Muscle of back (tissue), 11 donors: Measurements from ENCODE around the gene LCN1. TPM values are rescaled to one million over a fixed set of nuclear protein-coding genes. Genes with fewer than 3 reads are reported as not detected.
A peak's percentile ranks its signal among the peaks of the same experiment; 100 is the strongest.
"Not testable (repeated sequence)": the region's sequence is repeated elsewhere in the genome, so short reads cannot be mapped to it uniquely, and the experiment has no call there.

Source experiments
- DNase-seq, 3 donors: peaks; one replicate each; pipeline versions ENCODE4 v3.0.0 to v3.0.0-alpha.2; 2013
- polyA plus RNA-seq, 10 donors: library from polyadenylated mRNA; unstranded; fragments of 120-200 nt; gene quantifications; one replicate each; pipeline ENCODE4 v1.2.1, GENCODE V29; 2013; ENCODE audit not compliant: insufficient read length in 10 of 10

LCN1 gene
- polyA plus RNA-seq, 10 donors, result not detected

- no peak for DNase-seq
Measured at GRCh38 chr9:135522137-135522877, 1.1 kb downstream of the LCN1 start.

- DNase-seq, result no peak
Measured at GRCh38 chr9:135522931-135523330, 1.7 kb downstream of the LCN1 start.

GRCh38 chr9:135523521-135524129, 2.4 kb downstream of the LCN1 start:
- DNase-seq, result no peak

- DNase-seq, result no peak
Measured at GRCh38 chr9:135524130-135524861, 3.1 kb downstream of the LCN1 start.

GRCh38 chr9:135525241-135526088, 4.2 kb downstream of the LCN1 start:
- DNase-seq, result no peak

- DNase-seq, result no peak
Measured at GRCh38 chr9:135526089-135526729, 5.0 kb downstream of the LCN1 start.

GRCh38 chr9:135526730-135527571, 5.7 kb downstream of the LCN1 start:
- DNase-seq, result no peak

- DNase-seq, result not testable (repeated sequence)
Measured at GRCh38 chr9:135528842-135529435, 7.7 kb downstream of the LCN1 start.

- no peak for DNase-seq
Measured at GRCh38 chr9:135530146-135530545, 8.9 kb downstream of the LCN1 start.

- no peak for DNase-seq
Measured at GRCh38 chr9:135531096-135531495, 9.9 kb downstream of the LCN1 start.

- DNase-seq, result no peak
Measured at GRCh38 chr9:135533113-135533512, 11.9 kb downstream of the LCN1 start.

- DNase-seq, result no peak
Measured at GRCh38 chr9:135533674-135534073, 12.4 kb downstream of the LCN1 start.

GRCh38 chr9:135534192-135534711, 13.0 kb downstream of the LCN1 start:
- DNase-seq, result not testable (repeated sequence)

- not testable (repeated sequence) for DNase-seq
Measured at GRCh38 chr9:135534826-135535225, 13.6 kb downstream of the LCN1 start.

- DNase-seq, result not testable (repeated sequence)
Measured at GRCh38 chr9:135535631-135536030, 14.4 kb downstream of the LCN1 start.

GRCh38 chr9:135536216-135536615, 15.0 kb downstream of the LCN1 start:
- peak in 1 of 3 donors; percentile 39 for DNase-seq

- not testable (repeated sequence) for DNase-seq
Measured at GRCh38 chr9:135543262-135543894, 22.1 kb downstream of the LCN1 start.

- DNase-seq, result no peak
Measured at GRCh38 chr9:135544981-135545635, 23.9 kb downstream of the LCN1 start.
